DND-41 (cell line): ENCODE results near the gene NUP50.

Experiments used
- EZH2 ChIP-seq: IDR thresholded peaks from 3 replicates; pipeline ENCODE4 v1.6.1; 2012; ENCODE audit warnings: borderline replicate concordance, low read depth, mild to moderate bottlenecking, moderate library complexity, low read length, inconsistent platforms; ENCODE audit not compliant: severe bottlenecking
- TF ChIP-seq, protein P1 (sequence below): IDR thresholded peaks from 2 replicates; pipeline ENCODE4 v1.5.1; 2012; ENCODE audit warnings: borderline replicate concordance, low read length, moderate library complexity, mild to moderate bottlenecking; ENCODE audit not compliant: poor library complexity, severe bottlenecking; ENCODE audit errors: extremely low read depth

- TF ChIP-seq, protein P1, sequence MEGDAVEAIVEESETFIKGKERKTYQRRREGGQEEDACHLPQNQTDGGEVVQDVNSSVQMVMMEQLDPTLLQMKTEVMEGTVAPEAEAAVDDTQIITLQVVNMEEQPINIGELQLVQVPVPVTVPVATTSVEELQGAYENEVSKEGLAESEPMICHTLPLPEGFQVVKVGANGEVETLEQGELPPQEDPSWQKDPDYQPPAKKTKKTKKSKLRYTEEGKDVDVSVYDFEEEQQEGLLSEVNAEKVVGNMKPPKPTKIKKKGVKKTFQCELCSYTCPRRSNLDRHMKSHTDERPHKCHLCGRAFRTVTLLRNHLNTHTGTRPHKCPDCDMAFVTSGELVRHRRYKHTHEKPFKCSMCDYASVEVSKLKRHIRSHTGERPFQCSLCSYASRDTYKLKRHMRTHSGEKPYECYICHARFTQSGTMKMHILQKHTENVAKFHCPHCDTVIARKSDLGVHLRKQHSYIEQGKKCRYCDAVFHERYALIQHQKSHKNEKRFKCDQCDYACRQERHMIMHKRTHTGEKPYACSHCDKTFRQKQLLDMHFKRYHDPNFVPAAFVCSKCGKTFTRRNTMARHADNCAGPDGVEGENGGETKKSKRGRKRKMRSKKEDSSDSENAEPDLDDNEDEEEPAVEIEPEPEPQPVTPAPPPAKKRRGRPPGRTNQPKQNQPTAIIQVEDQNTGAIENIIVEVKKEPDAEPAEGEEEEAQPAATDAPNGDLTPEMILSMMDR, result no peak
- no peak for TF ChIP-seq EZH2
Measured at GRCh38 chr22:45207981-45208664, 44.4 kb downstream of the NUP50 start.
